Thyroid gland (tissue), 4 donors: Measurements from ENCODE around the gene NCK1. TPM values are rescaled to one million over a fixed set of nuclear protein-coding genes. Genes with fewer than 3 reads are reported as not detected.

Source experiments
- DNase-seq, 2 donors: peaks; one replicate each; pipeline ENCODE4 v3.0.0-alpha.2; 2019
- H3K27ac ChIP-seq, 3 donors: fragments of 200-600 bp; sonication (generic); 1 replicate in 2 of 3; 2 replicates in 1 of 3; pipeline ENCODE4 v1.5.1; 2016 to 2019; ENCODE audit warnings: mild to moderate bottlenecking in 1 of 3, moderate library complexity in 1 of 3
- H3K27me3 ChIP-seq: fragments of 200-600 bp; sonication (generic); one replicate; pipeline ENCODE4 v1.5.1; 2019
- H3K36me3 ChIP-seq, 2 donors: fragments of 200-600 bp; sonication (generic); one replicate each; pipeline ENCODE4 v1.5.1; 2016 to 2019
- H3K4me1 ChIP-seq, 2 donors: fragments of 200-600 bp; sonication (generic); one replicate each; pipeline ENCODE4 v1.5.1; 2017 to 2019
- H3K4me3 ChIP-seq, 3 donors: fragments of 200-600 bp; sonication (generic); replicated peaks in 1 of 3; 1 replicate in 2 of 3; 2 replicates in 1 of 3; pipeline ENCODE4 v1.5.1; 2016; ENCODE audit warnings: mild to moderate bottlenecking in 1 of 3
- H3K9me3 ChIP-seq: fragments of 200-600 bp; sonication (generic); one replicate; pipeline ENCODE4 v1.5.1; 2017
- POLR2A ChIP-seq, 2 donors: fragments of 450-650 bp; IDR thresholded peaks; one replicate each; pipeline ENCODE4 v1.6.1; 2017; ENCODE audit warnings: antibody characterized with exemption in 2 of 2, mild to moderate bottlenecking in 2 of 2, moderate library complexity in 1 of 2
- WGBS, 2 donors: methylation state at CpG; one replicate each; pipeline ENCODE4 v1.1.5; 2017; 5-methylcytosine and 5-hydroxymethylcytosine counted together
- intact Hi-C: fragments of 100-400 bp; cut with DNase I; formaldehyde crosslinking; loops from one replicate; pipeline ENCODE4 v1.15.1; 2023
- total RNA-seq, 4 donors: library from RNA; depleted of rRNA; stranded (reverse); fragments of >200 nt; gene quantifications; one replicate each; pipeline ENCODE4 v1.2.3, GENCODE V29; 2016
- TF ChIP-seq, protein P1 (sequence below), 6 experiments: fragments of 200-600 bp in 3 of 6; fragments of 450-650 bp in 3 of 6; sonication (generic) in 3 of 6; IDR thresholded peaks; one replicate each; pipeline ENCODE4 v1.5.1; 2016 to 2019; ENCODE audit warnings: antibody characterized with exemption in 6 of 6, mild to moderate bottlenecking in 2 of 6, inconsistent platforms in 1 of 6, moderate library complexity in 1 of 6

NCK1 gene
- total RNA-seq, 4 donors from 2014 or later = 46.1 to 64.4 (median 47.0) TPM

GRCh38 chr3:136954980-136955780 lies 93.2 kb downstream of the NCK1 start:
- Histone ChIP-seq H3K4me1 (peaks cover 0 to 3% of the 10 kb centered on the region in 2 donors), H3K27ac (no peak overlapping the region), H3K36me3 (no peaks in the 10 kb centered on the region), H3K27me3 (no peaks in the 10 kb centered on the region), H3K4me3 (no peak overlapping the region), H3K9me3 (no peaks in the 10 kb centered on the region)
- TF ChIP-seq, protein P1, sequence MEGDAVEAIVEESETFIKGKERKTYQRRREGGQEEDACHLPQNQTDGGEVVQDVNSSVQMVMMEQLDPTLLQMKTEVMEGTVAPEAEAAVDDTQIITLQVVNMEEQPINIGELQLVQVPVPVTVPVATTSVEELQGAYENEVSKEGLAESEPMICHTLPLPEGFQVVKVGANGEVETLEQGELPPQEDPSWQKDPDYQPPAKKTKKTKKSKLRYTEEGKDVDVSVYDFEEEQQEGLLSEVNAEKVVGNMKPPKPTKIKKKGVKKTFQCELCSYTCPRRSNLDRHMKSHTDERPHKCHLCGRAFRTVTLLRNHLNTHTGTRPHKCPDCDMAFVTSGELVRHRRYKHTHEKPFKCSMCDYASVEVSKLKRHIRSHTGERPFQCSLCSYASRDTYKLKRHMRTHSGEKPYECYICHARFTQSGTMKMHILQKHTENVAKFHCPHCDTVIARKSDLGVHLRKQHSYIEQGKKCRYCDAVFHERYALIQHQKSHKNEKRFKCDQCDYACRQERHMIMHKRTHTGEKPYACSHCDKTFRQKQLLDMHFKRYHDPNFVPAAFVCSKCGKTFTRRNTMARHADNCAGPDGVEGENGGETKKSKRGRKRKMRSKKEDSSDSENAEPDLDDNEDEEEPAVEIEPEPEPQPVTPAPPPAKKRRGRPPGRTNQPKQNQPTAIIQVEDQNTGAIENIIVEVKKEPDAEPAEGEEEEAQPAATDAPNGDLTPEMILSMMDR (IDR thresholded peaks at IDR 0.05) = no peak
- no peak for TF ChIP-seq POLR2A (IDR thresholded peaks at IDR 0.05)
- intact Hi-C loops = no loop called here
- WGBS, 2 donors = 91% methylated on average over 4 of the region's 4 CpGs
- no peak for DNase-seq

DNA sequence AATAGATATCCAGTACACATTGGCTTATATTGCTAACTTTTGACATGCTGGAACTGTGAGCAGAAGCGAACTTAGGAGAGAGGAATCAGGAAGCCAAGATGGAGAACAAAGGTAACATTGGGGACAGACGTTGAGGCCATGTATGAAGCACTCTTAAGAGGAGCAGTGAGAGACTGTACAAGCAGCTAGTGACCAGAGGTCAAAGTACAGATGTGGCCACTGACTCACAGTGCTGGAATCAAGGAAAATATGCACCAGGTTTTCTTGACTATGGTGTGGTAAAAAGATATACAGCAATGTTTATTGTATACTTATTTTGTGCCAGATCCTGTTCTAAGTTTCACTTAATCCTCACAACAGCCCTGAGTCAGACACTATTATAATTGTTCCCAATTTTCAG lies 93.8 kb downstream of the NCK1 start:
- no peak for DNase-seq
- Histone ChIP-seq H3K4me3 (no peak overlapping the region), H3K27me3 (no peaks in the 10 kb centered on the region), H3K36me3 (no peaks in the 10 kb centered on the region), H3K4me1 (peaks cover 0 to 3% of the 10 kb centered on the region in 2 donors), H3K9me3 (no peaks in the 10 kb centered on the region), H3K27ac (no peak overlapping the region)
- intact Hi-C loops = no loop called here
- WGBS, 2 donors = 56 to 61% methylated on average over 2 of the region's 2 CpGs
- TF ChIP-seq POLR2A (IDR thresholded peaks at IDR 0.05) = no peak
- TF ChIP-seq, protein P1 (IDR thresholded peaks at IDR 0.05) = no peak

DNA sequence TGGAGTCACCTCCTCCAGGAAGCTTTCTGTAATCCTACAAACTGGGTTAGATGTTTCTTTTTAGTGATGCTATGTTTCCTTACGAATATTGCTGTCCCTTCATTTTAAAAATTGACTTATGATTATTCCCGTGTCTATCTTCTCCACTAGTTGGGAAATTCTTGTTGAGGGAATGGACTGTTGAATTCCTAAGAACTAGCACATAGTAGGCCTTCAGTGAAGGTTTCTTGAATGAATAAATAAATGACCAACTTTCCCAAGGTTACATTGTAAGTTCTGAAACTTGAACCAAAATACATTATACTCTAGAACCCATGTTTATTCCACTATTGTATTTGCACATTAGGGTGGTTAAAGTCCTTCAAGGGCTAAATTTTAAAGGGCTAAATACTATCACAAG lies 95.0 kb downstream of the NCK1 start:
- DNase-seq = no peak
- Histone ChIP-seq H3K9me3 (no peaks in the 10 kb centered on the region), H3K27ac (no peak overlapping the region), H3K27me3 (no peaks in the 10 kb centered on the region), H3K36me3 (no peaks in the 10 kb centered on the region), H3K4me3 (no peak overlapping the region), H3K4me1 (peaks cover 0 to 3% of the 10 kb centered on the region in 2 donors)
- no peak for TF ChIP-seq POLR2A (IDR thresholded peaks at IDR 0.05)
- TF ChIP-seq, protein P1 (IDR thresholded peaks at IDR 0.05) = no peak
- 95 to 97% methylated on average over 2 of the region's 2 CpGs for WGBS, 2 donors
- intact Hi-C loops = no loop called here

DNA sequence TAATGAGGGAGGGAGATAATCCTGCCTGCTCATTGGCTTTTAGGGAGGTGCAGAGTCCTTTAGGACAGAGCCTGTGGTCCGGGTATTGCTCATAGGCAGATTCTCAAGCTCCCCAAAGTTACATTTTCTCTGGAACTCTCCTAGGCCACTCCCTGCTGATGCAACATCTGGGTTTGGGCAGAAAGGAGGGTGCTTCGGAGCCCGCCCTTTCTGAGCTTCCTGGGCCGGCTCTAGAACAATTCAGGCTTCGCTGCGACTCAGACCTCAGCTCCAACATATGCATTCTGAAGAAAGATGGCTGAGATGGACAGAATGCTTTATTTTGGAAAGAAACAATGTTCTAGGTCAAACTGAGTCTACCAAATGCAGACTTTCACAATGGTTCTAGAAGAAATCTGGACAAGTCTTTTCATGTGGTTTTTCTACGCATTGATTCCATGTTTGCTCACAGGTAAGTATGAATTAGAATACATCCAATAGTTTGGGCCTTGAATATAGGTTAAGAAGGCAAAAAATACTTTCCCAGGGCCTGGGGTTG lies 95.8 kb downstream of the NCK1 start, which contains the start of gene IL20RB:
IL20RB (plus strand) TSS at position 233 of the 538 bp plus-strand sequence; CDS start at position 364, 131 bp downstream.
- TF ChIP-seq, protein P1 (IDR thresholded peaks at IDR 0.05) = no peak
- no peak for TF ChIP-seq POLR2A (IDR thresholded peaks at IDR 0.05)
- WGBS, 2 donors = 93% methylated on average over 7 of the region's 7 CpGs
- intact Hi-C loops = no loop called here
- Histone ChIP-seq H3K4me1 (peaks cover 0 to 3% of the 10 kb centered on the region in 2 donors), H3K4me3 (no peak within 1 kb of the TSS), H3K27me3 (no peaks in the 10 kb centered on the region), H3K27ac (no peak within 1 kb of the TSS), H3K9me3 (no peaks in the 10 kb centered on the region), H3K36me3 (no peaks in the 10 kb centered on the region)
- DNase-seq = no peak

DNA sequence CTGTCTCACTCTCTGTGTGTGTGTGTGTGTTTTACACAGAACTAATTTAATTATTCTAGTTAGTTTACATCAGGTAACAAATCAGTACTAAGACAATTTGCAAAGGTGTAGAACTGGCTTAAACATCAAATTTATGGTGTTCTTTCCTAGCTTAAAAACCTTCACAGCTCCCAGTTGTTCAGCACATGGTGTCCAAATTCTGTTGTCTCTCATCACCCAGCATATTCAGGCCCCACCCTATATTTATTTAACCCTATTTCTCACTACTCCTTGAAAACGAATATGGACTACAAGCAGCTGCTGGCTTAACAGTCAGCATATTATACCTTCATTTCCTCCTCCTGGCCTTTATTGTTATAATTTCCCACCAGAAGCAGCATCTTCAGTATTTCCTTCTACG lies 96.9 kb downstream of the NCK1 start:
- Histone ChIP-seq H3K4me1 (peaks cover 0 to 3% of the 10 kb centered on the region in 2 donors), H3K36me3 (no peaks in the 10 kb centered on the region), H3K4me3 (no peak overlapping the region), H3K9me3 (no peaks in the 10 kb centered on the region), H3K27ac (no peak overlapping the region), H3K27me3 (no peaks in the 10 kb centered on the region)
- DNase-seq = no peak
- TF ChIP-seq, protein P1 (IDR thresholded peaks at IDR 0.05) = no peak
- TF ChIP-seq POLR2A (IDR thresholded peaks at IDR 0.05) = no peak
- intact Hi-C loops = no loop called here
- WGBS, 2 donors = 60 to 71% methylated on average over 2 of the region's 2 CpGs
